Sciatic nerve (tissue), 2 donors: ENCODE measurements around the gene STK33. TPM values are rescaled to one million over a fixed set of nuclear protein-coding genes. Genes with fewer than 3 reads are reported as not detected.
A peak's percentile ranks its signal among the peaks of the same experiment; 100 is the strongest.

Experiments used
- ATAC-seq: fragments of 200-7000 bp; cut with Tn5 transposase; one replicate; pipeline ENCODE4 v1.9.1; 2020; ENCODE audit warnings: mild to moderate bottlenecking, moderate library complexity
- DNase-seq: peaks from one replicate; pipeline ENCODE4 v3.0.0-alpha.2; 2020; ENCODE audit warnings: low spot score
- intact Hi-C: fragments of 100-400 bp; cut with DNase I; formaldehyde crosslinking; loops from one replicate; pipeline ENCODE4 v1.14.2; 2022
- total RNA-seq: library from RNA; stranded (reverse); fragmentation: NEBNext Ultra II Directional; extraction: Animal tissue kit (Norgen Biotek cat#: 25700); gene quantifications from one replicate; pipeline ENCODE4 v1.2.1, GENCODE V29; 2021
- donor health status: DM: no; HTN: no; CAD: no.
- donor health status: DM: no; HTN: no; CAD: no.

STK33 gene
- total RNA-seq, 1 donor from 2014 or later, result 3.1 TPM

DNA sequence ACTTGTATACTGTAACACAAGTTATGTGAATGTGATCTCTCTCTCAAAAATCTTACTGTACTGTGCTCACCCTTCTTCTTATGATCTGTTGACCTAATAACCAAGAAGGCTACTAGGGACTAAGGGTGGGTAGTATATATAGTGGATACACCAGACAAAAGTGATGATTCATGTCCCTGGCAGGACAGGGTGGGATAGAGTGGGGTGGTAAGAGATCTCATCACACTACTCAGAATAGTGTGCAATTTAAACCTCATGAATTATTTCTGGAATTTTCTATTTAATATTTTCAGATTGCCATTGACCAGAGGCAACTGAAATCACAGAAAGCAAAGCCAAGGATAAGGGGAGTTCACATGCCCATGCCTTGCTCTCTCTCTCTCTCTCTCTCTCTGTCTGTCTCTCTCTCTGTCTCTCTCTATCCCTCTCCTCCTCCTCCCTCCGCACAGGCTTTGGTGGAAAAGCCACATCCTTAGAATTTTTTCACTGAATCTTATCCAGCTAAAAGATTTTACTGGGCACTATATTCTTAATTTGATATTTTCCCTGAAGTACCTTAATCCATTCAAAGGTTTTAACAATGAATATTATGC is 12.0 kb upstream of the STK33 start:
- ATAC-seq (no peak), DNase-seq (no peak)
- intact Hi-C loops, result no loop called here

GRCh38 chr11:8604078-8604723 is 10.2 kb upstream of the STK33 start:
- intact Hi-C loops, result no loop called here

GRCh38 chr11:8603696-8604077 is 9.7 kb upstream of the STK33 start:
- no peak for DNase-seq
- ATAC-seq, result no peak
- intact Hi-C loops, result no loop called here

More at GRCh38 chr11:8604078-8604723, 10.2 kb upstream of the STK33 start:
- DNase-seq, result no peak
- peak; percentile 82 for ATAC-seq

DNA sequence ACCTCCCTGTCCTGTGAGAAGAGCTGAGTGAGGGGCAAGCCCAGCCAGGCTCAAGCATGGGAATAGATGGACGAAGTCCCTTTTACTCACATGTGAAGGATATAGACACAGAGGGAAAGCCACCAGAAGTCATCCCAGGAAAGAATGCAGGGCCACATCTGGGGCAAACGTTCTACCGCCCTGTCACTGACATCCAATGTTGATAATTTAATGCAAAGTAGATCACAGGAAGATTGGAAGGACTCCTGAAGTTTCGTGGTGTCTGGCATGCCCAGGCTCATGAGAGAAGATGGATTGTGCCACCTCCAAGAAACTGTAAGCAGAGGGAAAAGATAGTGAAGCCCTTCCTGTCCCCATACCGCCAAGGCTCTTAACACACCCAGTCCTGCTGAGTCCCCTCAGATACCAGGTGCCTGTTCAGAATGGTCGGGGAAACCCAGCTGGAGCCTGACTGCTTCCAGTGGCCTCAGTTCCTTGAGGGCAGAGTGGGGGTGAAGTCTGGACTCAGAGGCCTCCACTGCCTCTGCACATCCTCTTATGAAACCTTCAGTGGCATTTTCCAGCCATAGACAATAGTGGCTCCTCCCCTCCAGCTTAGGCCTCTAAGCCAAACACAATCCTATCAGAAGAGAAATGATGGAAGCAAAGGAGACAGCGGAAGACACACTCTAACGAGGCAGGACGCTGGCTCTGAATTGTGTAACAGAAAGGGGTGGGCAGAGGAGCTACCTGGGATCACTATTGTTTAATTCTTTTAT is 7.5 kb upstream of the STK33 start:
- no peak for ATAC-seq
- intact Hi-C loops, result no loop called here
- no peak for DNase-seq

DNA sequence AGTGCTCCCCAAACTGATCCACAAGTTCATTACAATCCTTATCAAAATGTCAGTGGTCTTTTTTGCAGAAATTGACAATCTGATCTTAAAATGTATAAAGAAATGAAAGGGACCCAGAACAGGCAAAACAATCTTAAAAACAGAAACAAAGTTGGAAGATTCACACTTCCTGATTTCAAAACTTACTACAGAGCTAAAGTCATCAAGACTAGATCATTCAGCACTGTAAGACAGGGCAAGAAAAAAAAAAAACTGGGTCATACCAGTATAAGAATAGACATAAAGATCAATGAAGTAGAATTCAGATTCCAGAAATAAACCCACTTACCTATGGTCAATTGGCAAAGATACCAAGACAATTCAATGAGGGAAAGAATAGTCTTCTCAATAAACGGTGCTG is 4.5 kb upstream of the STK33 start:
- no peak for DNase-seq
- ATAC-seq, result no peak
- intact Hi-C loops, result no loop called here

GRCh38 chr11:8597182-8597581 is 3.2 kb upstream of the STK33 start:
- DNase-seq (no peak), ATAC-seq (peak; percentile 45)
- intact Hi-C loops, result no loop called here

DNA sequence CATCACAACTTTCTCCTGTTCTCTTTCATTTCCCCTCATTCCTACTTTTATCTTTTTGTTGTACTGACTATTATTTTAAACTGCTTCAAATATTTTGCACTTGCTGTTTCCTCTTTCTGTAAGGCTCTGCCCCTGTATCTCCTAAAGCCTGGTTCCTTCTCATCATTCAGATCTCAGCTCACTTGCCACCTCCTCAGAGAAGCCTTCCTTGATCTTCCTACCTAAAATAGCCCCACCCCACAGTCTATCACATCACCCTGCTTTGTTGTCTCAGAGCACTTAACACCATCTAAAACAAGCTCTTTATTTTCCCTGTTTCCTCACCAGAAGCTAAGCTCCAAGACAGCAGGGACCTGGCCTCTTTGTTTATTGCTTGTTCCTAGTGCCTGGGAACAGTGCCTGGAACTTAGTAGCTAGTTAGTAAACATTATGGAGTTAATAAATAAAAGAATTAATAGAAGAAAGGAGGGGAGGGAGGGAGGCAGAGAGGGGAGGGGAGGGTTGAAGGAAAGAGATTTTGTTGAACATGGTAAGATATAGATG is 2.5 kb upstream of the STK33 start:
- no peak for DNase-seq
- intact Hi-C loops, result no loop called here
- ATAC-seq, result no peak

GRCh38 chr11:8593455-8593854 is 573 bp downstream of the STK33 start:
- ATAC-seq, result no peak
- intact Hi-C loops, result no loop called here
- DNase-seq, result no peak

DNA sequence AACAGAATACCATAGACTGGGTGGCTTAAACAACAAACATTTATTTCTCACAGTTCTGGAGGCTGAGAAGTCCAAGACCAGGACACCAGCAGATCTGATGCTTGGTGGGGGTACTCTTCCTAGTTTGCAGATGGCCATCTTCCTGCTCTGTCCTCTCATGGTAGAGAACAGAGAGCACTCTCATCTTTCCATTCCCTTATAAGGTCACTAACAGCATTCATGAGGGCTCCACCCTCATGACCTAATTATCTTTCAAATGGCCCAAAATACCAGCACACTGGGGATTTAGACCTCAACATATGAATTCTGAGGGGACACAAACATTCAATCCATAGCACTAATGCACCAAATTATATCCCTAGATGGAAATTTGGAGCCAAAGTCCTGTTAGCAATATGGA is 6.1 kb downstream of the STK33 start:
- intact Hi-C loops, result no loop called here
- DNase-seq (no peak), ATAC-seq (no peak)

DNA sequence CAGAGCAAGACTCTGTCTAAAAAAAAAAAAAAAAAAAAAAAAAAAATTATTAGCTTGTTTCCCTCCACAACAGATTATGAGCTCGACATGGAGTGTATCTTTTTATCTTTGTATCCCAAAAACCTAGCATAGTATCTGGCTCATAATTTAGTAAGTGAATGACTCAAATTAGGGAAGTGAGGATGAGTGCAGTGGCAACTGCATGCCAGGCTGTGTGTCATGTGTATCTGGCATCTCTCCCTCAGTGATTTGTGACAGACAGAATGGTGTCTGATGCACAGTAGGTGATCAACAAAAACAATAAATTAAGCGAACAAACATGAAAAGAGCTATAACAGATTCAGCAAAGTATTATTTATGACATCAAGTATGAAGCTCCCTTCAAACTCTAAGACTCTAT is 7.2 kb downstream of the STK33 start:
- ATAC-seq (no peak), DNase-seq (no peak)
- intact Hi-C loops, result no loop called here

GRCh38 chr11:8586184-8586583 is 7.8 kb downstream of the STK33 start:
- intact Hi-C loops, result no loop called here
- no peak for DNase-seq
- ATAC-seq, result no peak

DNA sequence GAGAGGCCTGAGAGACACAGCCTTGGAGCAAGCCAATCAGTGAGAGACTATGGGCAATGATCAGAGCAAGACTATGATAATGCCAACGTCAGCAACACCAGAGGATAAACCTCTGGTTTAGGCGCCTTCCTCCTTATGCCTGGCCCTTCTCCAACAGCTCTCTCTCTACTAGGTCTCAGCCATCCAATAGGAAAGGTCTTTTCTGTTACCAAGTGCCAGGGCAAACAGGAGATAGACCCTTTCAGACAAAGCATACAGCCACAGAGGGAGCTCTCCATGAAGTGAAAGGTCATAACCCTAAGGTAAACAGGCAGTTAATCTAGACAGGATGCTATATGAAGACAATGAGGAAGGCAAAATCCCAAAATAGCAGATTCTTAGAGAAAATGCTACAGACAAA is 9.5 kb downstream of the STK33 start:
- DNase-seq (no peak), ATAC-seq (no peak)
- intact Hi-C loops, result no loop called here

DNA sequence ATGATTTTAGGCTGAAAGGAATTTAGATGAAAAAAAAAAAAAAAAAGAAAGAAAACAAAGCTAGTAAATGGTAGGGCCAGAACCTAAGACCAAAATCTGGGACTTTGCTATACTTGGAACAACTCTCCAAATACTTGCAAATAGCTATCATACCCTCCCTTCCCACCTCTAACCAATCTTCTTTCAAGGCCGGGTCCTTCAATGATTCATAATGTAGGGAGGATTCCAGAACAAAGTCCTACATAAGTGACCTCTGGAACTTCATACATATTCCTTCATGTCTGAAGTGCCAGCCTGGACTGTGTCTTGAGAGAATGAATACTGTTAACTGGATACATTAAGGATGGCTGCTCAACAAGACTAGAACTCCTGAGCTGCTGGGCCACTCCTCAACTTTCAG is 9.9 kb downstream of the STK33 start:
- intact Hi-C loops, result no loop called here
- ATAC-seq (no peak), DNase-seq (no peak)

GRCh38 chr11:8581300-8581699 is 12.7 kb downstream of the STK33 start:
- intact Hi-C loops, result no loop called here
- ATAC-seq (no peak), DNase-seq (no peak)

GRCh38 chr11:8577791-8578581 is 16.0 kb downstream of the STK33 start:
- intact Hi-C loops, result no loop called here
- ATAC-seq, result no peak
- no peak for DNase-seq

- no peak for ATAC-seq
- intact Hi-C loops, result no loop called here
Measured at GRCh38 chr11:8574798-8575197, 19.2 kb downstream of the STK33 start.

DNA sequence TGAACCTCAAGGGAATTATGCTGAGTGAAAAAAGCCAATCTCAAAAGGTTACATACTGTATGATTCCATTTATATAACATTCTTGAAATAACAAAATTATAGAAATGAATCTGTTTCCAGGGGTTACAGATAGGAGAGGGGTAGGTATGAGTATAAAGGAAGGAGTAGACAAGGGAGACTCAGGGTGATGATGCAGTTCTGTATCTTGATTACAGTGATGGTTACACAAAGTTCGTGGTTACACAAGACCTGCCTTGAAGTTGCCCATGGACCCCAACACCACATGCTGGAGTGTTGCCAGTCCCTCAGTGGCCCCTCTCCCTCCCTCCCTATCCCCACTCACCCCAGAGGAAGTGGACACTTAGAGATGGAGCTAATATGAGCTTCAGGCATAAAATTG is 20.3 kb downstream of the STK33 start:
- intact Hi-C loops, result no loop called here
- ATAC-seq (no peak), DNase-seq (no peak)

More at GRCh38 chr11:8574798-8575197, 19.2 kb downstream of the STK33 start:
- DNase-seq, result no peak

GRCh38 chr11:8567602-8568198 is 26.3 kb downstream of the STK33 start:
- no peak for ATAC-seq
- intact Hi-C loops, result loop anchor here (10.0 kb wide), 1 partner anchor 343 kb away; no protein-coding TSS in a partner anchor
- DNase-seq, result no peak
